Activated CD4-positive, alpha-beta T cell treated with anti-CD3 and anti-CD28 coated beads for 4 hours (primary cell): ENCODE data around the gene ZNF619.
"Not testable (repeated sequence)": the region's sequence is repeated elsewhere in the genome, so short reads cannot be mapped to it uniquely, and the experiment has no call there.

ENCODE experiments used
- DNase-seq, 2 donors: peaks; one replicate each; pipeline ENCODE4 v3.0.0-alpha.2; 2020

Gene ZNF619

GRCh38 chr3:40476478-40477470 is at the start of gene ZNF619:
Gene ZNF619, plus strand, starts transcription at chr3:40477122. Its CDS starts 858 bp downstream, at chr3:40477980.
- DNase-seq, result peak; percentile 41 to 48

DNA sequence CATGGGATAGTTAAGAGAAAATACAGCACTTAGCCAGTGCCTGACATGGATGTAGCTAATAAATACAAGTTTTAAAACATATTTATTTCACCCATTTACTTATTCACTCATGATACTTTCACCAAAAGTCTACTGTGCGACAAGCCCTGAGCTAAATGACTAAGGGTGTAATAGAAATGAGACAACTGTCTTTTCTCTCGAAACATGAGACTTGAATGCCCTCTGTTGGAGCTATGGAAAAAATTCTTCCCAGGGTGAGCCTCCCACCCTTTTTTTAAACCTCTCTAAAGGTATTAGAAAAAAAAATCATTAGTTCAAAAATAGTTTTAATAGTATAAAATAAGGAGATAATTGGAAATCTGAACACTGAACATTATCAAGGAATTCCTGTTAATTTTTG is 44.1 kb upstream of the ZNF619 start:
- no peak for DNase-seq

GRCh38 chr3:40437889-40438288 is 39.0 kb upstream of the ZNF619 start:
- no peak for DNase-seq

DNA sequence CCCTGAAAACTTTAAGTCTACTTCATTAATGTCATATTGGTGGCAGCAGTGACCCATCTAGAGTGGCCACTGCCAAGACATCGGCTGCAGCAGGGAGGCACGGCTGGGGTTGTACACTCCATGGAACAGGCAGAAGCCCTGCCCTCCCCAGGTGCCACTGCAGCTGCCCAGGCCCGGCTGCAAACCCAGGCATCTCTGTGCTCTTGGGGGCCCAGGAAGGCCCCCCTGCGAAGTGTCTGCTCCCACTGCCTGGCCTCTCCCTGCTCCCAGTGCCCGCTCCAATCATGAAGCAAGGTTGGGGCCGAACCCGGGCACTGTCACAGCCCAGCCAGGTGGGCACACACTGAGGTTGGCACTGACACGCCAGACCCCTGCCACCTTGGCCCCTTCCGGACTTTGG is 31.9 kb upstream of the ZNF619 start:
- DNase-seq, result no peak

DNA sequence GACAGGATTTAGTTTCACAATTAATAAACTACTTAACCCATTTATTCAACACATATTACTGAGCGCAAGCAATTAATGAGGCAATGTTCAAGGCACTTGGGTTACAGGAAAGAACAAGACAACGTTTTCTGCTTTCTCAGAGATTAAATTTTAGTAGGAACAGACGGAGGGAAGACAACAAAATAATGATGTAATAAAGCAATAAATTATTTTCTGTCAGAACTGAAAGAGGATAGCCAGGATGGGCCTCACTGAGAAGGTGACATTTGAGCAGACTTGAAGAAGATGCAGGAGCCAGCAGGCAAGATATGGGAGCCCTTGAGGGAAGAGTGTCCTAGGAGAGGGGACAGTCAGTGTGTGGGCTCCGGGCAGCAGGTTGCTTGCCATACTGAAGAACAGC is 31.0 kb upstream of the ZNF619 start:
- no peak for DNase-seq

DNA sequence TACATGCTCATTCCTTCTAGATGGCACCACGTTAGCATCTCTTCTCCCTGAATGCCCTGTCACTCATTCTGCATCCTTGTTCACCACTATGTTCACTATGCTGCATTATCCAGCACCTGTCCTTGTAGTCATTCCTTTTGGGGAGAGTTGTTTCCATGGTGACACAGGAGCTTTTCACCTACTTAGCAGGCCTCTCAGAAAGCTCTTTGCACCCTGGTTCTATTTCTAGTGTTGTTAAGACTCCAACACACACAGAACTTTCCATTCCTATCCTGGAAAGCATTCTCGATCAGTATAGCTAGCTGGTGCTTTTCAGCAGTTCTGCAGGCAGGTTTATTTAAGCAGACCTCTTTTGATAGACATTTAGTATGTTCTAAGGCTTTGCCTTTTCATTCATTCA is 26.5 kb upstream of the ZNF619 start:
- no peak for DNase-seq

DNA sequence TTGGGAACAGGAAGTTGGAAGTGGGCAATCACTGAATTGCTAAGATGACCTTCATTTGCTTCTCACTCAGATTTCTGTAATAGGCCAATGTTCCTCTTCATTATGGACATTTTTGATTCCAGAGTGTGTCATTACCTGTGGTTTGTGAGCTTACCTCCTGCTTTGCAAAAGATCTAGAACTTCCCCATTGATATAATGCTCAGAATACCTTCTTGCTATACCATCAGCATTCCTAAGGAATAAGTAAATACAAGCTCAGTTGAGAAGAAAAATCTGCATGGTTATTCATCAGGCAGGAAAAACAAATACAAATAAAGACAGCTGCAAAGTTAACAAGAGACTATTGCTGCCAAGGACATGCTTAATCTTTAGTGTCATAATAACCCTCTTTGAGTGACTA is 25.4 kb upstream of the ZNF619 start:
- no peak for DNase-seq

- DNase-seq, result no peak
These were observed 24.9 kb upstream of the ZNF619 start for GRCh38 chr3:40452057-40452456.

- no peak for DNase-seq
These were observed 24.4 kb upstream of the ZNF619 start for GRCh38 chr3:40452562-40452875.

GRCh38 chr3:40452876-40453730 is 23.8 kb upstream of the ZNF619 start:
- peak; percentile 92 to 95 for DNase-seq

DNA sequence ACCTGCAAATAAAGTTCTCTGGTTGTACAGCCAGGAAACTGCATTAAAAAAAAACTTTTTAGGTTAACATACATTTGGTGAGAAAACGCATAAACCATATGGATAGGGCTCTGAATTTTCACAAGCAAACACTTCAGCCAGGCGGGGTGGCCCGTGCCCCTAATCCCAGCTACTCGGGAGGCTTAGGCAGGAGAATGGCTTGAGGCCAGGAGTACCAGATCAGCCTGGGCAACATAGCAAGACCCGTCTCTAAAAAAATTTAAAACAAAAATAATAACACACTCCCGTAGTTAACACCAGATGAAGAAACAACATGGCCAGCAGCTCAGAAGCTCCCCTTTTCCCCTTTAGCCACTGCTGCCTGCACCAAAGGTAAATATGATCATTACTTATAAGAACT is 23.0 kb upstream of the ZNF619 start:
- DNase-seq, result no peak

DNA sequence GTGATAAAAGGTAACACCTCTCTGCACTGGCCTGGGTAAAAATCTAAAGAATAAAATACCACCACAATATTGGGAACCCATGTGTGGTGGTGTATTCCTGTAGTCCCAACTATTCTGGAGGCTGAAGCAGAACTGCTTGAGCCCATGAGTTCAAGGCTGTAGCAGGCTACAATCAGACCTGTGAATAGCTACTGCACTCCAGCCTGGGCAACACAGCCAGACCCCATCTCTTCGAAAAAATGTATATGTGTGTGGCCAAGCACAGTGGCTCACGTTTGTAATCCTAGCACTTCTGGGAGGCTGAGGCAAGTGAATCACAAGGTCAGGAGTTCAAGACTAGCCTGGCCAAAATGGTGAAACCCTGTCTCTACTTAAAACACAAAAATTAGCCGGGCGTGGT is 21.6 kb upstream of the ZNF619 start:
- no peak for DNase-seq

- DNase-seq, result no peak
These were observed 20.5 kb upstream of the ZNF619 start for GRCh38 chr3:40456279-40456939.

GRCh38 chr3:40456940-40457823 is 19.7 kb upstream of the ZNF619 start, which contains the start of gene RPL14:
Gene RPL14, plus strand, starts transcription at chr3:40457339. Its CDS starts 133 bp downstream, at chr3:40457472.
- DNase-seq, result peak; percentile 94 to 95

DNA sequence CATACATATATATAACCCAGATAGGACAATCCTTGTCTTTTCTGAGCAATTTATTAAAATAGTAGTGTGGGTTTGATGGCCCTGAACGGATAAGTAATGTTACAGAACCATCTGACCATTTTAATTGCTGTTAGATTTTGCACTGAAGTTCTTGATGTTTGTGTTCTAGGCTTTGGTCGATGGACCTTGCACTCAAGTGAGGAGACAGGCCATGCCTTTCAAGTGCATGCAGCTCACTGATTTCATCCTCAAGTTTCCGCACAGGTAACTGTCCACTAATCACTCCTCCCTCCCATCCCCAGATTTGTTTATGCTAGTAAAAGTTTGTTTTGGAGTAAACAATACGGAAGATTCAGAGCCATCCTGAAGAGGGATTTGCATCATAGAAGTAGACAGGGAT is 18.4 kb upstream of the ZNF619 start:
- no peak for DNase-seq

GRCh38 chr3:40460481-40460880 is 16.4 kb upstream of the ZNF619 start:
- not testable (repeated sequence) for DNase-seq

- DNase-seq, result no peak
These were observed 15.8 kb upstream of the ZNF619 start for GRCh38 chr3:40461161-40461560.

- DNase-seq, result not testable (repeated sequence)
These were observed 14.1 kb upstream of the ZNF619 start for GRCh38 chr3:40462838-40463237.

DNA sequence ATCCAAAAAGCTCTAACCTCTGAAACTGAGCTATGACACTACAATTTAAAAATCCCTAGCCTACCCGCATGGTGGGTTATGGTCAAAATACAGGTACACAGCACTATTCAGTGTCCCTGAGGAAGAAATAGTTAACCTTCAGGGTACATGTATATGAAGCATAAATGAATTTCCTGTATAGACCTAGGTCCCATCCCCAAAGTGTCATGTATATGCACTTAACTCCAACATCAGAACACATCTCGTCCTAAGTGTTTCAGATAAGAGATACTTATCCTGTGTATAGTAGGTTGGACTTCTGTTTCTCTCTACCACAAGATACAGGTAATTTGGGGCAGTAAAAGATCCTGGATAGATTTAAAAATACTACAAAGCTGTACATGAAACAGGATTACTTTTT is 13.3 kb upstream of the ZNF619 start:
- DNase-seq, result no peak

DNA sequence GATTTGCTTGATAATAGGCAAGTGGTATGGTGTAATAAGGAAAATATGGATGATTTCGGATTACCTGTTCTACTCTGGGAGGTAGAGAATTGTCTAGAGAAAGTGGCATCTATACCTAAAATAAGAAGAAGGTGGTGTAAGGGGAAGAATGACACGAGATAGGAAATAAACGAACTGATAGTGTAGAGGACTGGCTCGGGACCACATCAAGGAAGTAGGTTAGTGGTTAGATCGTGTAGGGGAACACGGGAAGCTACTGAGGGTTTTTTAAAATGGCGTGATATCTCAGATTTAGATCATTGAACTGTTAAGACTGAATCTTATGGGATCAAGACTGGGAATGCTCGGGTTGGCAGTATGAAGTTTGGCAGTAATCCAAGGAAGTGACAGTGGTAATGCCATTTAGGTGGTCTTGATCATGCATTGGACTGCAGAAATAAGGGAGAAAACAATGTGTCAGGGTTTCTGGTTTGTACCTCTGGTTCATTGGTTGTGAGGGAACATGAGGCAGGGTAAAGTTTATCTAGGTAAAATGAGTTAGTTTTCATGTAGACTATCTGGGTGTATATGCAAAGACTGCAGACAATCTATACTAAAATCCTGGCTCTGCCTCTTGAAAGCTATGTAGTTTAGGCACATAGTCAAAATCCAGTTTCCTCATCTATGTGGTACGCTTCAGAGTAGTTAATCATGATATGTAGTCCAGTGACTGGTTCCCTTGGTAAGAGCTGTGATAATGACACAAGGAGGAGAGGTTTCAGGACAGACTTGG is 12.4 kb upstream of the ZNF619 start:
- DNase-seq, result peak in 1 of 2 donors; percentile 17

DNA sequence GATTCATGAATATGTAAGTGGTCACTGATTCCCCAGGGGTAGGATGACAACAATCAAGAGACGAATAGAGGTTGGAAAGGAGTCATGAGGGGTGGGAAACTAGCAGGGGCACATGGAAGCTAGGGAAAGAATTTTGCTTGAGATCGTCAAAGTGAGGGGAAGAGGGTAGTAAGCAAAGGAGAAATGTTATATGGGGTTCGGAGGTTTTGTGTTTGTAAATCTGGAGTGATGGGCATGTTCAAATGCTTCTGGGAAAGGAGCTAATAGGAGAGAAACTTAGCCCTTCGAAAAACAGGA is 11.9 kb upstream of the ZNF619 start:
- DNase-seq, result no peak

- DNase-seq, result no peak
These were observed 11.5 kb upstream of the ZNF619 start for GRCh38 chr3:40465456-40465855.
